ENCODE data around the gene ADGRG3. TPM values are rescaled to one million over a fixed set of nuclear protein-coding genes. Genes with fewer than 3 reads are reported as not detected.

Gene ADGRG3
- polyA plus RNA-seq, 3 donors, result 0.24 to 0.51 TPM; not detected in 1

GRCh38 chr16:57644383-57645014 lies 23.6 kb upstream of the ADGRG3 start:
- no peak for DNase-seq

GRCh38 chr16:57645169-57645568 lies 22.9 kb upstream of the ADGRG3 start:
- no peak for DNase-seq

DNA sequence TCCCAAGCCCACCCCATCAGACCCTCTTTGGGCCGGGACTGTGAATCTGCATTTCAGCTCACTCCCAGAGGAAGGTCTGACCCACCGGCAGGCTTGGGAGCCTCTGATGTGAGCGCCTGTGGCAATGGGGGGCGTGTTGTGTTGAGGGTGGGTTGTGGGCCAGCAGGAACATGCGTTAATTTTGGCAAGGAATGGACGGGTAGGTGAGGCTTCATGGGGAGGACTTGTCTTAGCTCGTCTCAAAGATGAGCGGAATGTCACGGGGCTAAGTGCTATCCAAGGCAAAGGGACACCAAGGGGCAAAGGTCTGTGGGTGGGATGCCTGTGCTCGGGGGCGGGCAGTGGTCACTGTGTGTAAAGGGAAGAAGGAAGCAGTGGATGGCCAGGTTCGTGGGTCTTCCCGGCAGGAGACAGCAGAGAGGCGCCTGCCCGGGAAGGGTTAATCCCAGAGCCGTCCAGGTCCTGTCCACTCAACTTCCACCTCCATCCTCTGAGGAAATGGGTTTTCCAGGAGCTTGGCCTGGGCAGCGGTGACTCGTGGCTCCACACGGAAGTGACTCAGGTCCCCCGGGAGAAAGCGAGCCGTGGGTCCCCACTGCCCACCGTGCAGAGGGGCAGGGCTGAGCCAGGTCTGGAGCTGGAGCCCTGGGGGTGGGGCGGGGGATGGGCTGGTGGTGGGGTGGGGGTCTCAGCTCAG lies 22.3 kb upstream of the ADGRG3 start:
- no peak for DNase-seq

DNA sequence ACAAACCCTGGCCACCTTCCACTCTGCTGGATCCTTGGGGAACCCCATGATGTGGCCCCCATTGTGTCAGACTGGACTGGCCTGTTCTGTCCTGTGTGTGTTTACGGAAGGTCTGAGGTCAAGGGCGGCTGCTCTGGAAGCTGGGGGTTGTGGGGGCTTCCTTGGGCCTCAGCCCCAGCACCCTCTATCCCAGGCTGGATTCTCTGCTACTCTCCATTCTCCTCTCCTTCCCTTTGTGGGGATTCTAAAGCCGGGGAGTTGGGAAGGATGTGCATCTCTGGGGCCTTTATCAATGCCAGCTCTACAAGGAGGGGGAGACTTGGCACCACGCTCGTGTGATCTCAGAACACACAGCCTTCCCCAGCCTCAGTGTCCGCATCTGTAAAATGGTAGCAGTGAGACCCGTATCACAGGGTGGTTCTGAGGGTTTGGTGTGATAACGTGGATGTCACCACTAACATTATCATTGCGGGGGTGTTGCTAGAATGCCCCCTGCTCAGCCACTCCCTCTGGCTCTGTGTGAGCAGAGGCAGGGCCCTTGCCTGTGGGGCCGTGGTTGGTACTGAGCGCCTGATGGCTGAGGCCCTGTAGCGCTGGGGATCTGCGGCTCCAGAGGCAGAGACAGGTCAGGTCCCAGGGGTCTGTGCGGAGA lies 21.6 kb upstream of the ADGRG3 start:
- no peak for DNase-seq

GRCh38 chr16:57647136-57647875 lies 20.8 kb upstream of the ADGRG3 start:
- DNase-seq, result no peak

- no peak for DNase-seq
Observed at GRCh38 chr16:57648125-57648524, 20.0 kb upstream of the ADGRG3 start.

DNA sequence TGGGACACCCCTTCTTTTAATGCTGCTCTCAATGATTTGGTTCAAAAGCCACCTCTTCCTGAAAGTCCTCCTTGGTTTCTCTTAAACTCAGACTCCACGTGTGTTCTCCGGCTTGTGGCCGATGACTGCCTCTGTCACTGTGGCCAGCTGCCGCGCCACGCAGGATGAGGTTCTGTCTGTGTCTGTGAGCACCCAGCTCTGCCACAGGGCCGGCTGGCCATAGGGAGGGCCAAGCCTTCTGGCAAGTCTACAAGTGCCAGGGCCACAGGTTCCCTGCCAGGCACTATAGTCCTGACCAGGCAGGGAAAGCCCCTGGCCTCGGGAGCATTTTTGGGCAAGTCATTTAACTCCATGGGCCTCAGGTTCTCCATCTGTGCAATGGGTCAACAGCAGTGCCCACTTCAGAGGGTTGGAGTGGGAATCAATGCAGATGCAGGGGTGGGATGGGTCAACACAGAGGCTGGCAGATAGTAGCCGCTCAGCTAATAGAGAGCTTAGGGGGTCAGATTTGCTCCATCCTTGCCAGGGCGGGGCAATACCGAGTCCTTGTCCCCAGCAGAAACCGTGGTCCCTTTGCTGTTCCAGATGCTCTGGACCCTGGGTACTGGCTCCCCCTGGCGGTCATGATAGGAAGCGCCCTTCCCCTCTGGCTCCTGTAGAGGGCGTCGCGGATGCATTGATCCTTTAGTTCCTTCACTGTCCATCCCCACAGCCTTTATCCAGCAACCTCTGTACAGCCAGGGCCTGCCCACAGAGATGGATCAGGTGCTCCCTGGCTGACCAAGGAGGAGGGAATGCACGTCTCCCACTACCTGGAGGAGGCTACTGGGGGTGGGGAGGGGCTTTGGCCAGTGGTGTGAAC lies 19.3 kb upstream of the ADGRG3 start:
- DNase-seq, result peak; percentile 64

GRCh38 chr16:57649443-57649751 lies 18.7 kb upstream of the ADGRG3 start:
- DNase-seq, result no peak

DNA sequence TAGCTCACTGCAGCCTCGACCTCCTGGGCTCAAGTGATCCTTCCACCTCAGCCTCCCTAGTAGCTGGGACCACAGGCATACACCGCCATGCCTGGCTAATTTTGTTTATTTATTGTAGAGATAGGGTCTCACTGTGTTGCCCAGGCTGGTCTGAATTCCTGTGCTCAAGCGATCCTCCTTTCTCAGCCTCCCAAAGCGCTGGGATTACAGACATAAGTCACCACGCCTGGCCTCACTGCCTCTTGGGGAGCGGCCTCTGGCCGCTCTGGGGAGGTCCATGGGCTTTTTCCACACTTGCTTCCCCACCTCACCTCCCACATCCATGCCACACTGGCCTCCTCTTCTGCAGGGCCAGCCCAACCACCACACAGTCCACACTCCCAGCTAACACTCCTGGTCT lies 18.3 kb upstream of the ADGRG3 start:
- DNase-seq, result no peak

DNA sequence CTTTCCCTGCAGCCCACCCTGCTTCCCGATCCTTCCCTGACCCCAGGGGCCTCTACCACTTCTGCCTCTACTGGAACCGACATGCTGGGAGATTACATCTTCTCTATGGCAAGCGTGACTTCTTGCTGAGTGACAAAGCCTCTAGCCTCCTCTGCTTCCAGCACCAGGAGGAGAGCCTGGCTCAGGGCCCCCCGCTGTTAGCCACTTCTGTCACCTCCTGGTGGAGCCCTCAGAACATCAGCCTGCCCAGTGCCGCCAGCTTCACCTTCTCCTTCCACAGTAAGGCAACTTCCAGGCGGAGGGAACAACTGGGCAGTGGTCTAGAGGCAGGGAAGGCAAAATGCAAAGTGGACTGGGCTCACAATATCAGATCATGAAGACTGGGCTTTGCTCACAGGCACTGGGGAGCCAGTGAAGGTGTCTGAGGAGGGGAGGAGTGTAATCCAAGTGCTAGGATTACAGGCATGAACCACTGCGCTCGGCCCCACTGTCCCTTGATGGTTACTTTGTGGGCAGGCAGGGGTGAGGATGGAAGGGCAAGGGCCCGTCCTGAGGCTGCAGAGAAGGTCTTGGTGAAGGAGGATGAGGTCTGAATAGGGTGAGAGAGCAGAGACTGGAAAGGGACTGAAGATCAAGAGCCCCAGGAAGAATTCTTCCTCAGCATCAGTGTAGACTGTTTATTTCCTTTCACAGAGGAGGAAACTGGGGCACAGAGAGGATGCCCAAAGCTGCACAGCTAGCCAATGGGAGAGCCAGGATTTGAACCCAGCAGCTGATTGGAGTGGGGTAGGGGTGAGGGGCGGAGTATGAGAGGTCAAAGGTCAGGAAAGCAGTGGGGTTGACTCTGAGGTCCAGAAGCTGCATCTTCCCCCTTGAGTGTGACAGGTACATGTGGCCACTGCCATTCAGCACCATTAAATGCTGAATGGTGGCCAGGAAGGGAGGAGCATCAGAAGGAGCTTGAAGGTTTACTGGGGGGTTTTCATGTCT lies 16.5 kb upstream of the ADGRG3 start:
- no peak for DNase-seq

DNA sequence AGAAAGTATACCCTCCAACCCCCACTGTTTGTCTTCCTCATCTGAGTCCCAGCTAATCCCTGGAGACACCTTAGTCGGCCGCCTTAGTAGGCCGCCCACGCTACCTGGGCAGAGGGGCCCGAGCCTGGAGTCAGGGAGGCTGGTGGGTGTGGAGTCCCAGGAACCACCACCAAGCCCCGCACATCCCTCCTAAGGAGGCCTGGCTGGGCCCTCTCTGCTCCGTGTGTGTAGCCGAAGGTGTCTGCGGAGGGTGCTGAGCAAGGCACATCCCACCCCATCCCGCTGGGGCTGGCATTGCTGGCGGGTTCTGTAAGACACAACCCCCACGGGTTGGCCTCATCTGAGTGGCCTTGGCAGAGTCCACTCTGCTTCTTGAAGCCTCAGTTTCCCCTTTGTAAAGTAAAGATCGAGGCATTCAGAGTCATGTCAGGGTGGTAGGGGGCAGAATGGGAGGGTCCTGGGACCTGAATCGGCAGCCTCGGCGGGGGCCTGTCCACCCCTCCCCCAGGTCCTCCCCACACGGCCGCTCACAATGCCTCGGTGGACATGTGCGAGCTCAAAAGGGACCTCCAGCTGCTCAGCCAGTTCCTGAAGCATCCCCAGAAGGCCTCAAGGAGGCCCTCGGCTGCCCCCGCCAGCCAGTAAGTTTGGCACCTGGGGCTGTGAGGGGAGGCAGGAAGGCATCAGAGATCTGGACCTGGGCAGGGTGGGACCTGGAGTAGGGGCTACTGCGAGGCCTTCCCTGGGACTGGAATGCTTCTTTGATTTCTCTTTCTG lies 15.2 kb upstream of the ADGRG3 start:
- no peak for DNase-seq

DNA sequence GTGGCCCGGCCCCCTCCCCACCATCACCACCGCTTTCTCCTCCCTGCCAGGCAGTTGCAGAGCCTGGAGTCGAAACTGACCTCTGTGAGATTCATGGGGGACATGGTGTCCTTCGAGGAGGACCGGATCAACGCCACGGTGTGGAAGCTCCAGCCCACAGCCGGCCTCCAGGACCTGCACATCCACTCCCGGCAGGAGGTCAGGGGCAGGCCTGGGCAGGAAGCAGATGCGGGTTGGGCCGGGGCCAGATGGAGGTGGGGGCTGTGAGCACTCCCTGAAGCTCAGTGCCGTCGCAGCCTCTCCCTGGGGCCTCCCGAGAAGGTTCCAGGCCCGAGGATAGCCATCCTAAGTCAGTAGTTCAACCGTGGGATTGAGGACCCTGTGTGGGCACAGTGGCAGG lies 14.2 kb upstream of the ADGRG3 start:
- DNase-seq, result no peak

- no peak for DNase-seq
Observed at GRCh38 chr16:57656342-57656955, 11.7 kb upstream of the ADGRG3 start.

GRCh38 chr16:57657228-57657627 lies 10.9 kb upstream of the ADGRG3 start:
- DNase-seq, result no peak

GRCh38 chr16:57658130-57658877 lies 9.8 kb upstream of the ADGRG3 start:
- DNase-seq, result no peak

DNA sequence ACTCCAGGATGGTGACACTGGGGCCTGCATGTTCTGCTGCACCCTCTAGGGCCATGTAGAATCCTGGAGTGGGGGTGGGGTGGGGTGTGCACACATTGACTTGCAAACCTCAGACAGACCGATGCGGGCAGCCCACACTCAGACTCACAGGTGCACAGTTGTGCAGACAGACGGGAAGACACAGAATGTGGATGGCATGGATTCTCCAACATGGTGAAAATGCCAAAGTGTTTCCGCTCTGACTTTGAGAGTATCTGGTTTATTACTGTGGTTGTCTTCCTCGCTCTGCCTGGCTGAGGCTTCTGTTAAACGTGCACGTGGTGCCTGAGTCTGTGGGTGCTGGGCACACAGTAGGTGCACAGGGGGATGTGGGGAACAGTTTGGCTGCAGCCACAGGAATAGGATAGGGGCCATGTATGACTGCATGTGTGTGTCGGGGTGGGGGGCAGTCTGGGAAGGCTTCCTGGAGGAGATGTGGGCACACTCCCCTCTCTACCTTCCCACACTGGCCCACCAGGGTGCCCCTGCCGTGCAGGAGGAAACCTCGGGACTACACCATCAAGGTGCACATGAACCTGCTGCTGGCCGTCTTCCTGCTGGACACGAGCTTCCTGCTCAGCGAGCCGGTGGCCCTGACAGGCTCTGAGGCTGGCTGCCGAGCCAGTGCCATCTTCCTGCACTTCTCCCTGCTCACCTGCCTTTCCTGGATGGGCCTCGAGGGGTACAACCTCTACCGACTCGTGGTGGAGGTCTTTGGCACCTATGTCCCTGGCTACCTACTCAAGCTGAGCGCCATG lies 9.0 kb upstream of the ADGRG3 start:
- no peak for DNase-seq

- DNase-seq, result no peak
Observed at GRCh38 chr16:57660715-57661463, 7.2 kb upstream of the ADGRG3 start.

All from renal pelvis (tissue), 4 donors.